Epithelial cell of esophagus (primary cell): ENCODE data around the gene TANK.

ENCODE experiments used
- DNase-seq: peaks from one replicate; pipeline ENCODE4 v3.0.0; 2010; ENCODE audit warnings: low read depth
- H3K4me3 ChIP-seq: 2 replicates; pipeline ENCODE4 v1.5.1; 2011; ENCODE audit warnings: mild to moderate bottlenecking, low read length, control low read depth
- TF ChIP-seq, protein P1 (sequence below): IDR thresholded peaks from 2 replicates; pipeline ENCODE4 v1.5.1; 2011; ENCODE audit warnings: low read depth, mild to moderate bottlenecking, low read length, control low read depth, inconsistent platforms; ENCODE audit not compliant: insufficient read depth; ENCODE audit errors: missing control alignments

The TANK gene

DNA sequence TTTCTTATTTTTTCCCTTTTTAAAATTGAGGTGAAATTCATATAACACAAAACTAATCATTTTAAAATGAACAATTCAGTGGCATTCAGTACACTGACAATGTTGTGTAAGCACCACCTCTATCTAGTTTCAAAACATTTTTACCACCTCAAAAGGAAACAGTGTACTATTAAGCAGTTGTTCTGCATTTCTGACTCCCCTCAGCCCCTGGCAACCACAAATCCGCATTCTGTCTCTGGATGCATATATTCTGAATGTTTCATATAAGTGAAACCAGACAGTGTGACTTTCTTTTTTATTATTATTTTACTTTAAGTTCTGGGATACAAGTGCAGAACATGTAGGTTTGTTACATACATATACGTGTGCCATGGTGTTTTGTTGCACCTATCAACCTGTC is 19.2 kb upstream of the TANK start:
- TF ChIP-seq, protein P1, sequence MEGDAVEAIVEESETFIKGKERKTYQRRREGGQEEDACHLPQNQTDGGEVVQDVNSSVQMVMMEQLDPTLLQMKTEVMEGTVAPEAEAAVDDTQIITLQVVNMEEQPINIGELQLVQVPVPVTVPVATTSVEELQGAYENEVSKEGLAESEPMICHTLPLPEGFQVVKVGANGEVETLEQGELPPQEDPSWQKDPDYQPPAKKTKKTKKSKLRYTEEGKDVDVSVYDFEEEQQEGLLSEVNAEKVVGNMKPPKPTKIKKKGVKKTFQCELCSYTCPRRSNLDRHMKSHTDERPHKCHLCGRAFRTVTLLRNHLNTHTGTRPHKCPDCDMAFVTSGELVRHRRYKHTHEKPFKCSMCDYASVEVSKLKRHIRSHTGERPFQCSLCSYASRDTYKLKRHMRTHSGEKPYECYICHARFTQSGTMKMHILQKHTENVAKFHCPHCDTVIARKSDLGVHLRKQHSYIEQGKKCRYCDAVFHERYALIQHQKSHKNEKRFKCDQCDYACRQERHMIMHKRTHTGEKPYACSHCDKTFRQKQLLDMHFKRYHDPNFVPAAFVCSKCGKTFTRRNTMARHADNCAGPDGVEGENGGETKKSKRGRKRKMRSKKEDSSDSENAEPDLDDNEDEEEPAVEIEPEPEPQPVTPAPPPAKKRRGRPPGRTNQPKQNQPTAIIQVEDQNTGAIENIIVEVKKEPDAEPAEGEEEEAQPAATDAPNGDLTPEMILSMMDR, result no peak
- DNase-seq, result no peak
- no peak overlapping the region for H3K4me3 ChIP-seq

DNA sequence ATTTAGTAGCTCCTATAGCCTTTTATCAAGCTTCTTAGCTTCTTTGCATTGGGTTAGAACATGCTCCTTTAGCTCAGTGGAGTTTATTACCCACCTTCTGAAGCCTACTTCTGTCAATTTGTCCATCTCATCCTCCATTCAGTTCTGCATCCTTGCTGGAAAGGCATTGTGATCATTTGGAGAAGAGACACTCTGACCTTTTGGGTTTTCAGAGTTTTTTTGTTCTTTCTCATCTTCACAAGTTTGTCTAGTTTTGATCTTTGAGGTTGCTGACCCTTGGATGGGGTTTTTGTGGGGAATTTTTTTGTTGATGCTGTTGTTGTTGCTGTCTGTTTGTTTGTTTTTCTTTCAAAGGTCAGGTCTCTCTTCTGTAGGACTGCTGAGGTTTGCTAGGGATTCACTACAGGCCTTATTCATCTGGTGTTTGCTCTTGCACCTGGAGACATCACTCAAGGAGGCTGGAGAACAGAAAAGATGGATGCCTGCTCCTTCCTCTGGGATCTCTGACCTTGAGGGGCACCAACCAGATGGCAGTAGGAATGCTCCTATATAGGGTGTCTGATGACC is 13.9 kb upstream of the TANK start:
- no peak overlapping the region for H3K4me3 ChIP-seq
- TF ChIP-seq, protein P1, result no peak
- no peak for DNase-seq

DNA sequence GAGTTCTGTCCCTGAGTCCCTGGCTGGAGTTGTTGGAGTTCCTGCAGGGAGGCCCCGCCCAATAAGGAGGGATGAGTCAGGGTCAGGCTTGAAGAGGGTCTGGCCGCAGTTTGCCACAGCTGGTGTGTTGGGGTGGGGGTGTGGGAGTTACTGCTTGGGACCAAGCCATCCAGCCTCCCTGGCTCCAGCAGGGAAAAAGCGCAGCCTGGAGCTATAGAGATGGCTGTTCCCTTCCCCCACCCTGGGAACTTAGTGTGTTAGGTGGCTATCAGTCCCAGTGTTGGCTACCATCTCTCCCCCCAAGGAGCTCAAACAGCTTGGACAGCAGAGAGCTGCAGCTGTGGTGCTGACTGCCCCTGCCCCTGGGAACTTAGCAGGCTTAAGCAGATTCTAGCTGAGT is 13.2 kb upstream of the TANK start:
- no peak for DNase-seq
- TF ChIP-seq, protein P1, result no peak
- H3K4me3 ChIP-seq, result no peak overlapping the region

DNA sequence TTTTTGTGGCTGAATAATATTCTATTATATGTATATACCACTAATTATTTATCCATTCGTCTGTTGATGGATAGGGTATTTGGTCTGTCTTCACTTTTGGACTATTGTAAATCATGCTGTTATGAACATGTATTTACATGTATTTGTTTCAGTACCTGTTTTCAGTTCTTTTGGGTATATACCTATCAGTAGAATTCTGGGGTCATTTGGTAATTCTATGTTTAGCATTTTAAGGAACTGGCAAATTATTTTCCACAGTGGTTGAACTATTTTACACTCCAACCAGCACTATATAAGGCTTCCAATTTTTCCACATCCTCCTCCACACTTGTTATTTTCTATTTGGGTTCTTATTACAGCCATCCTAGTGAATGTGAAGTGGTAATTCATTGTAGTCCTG is 12.4 kb upstream of the TANK start:
- no peak for DNase-seq

DNA sequence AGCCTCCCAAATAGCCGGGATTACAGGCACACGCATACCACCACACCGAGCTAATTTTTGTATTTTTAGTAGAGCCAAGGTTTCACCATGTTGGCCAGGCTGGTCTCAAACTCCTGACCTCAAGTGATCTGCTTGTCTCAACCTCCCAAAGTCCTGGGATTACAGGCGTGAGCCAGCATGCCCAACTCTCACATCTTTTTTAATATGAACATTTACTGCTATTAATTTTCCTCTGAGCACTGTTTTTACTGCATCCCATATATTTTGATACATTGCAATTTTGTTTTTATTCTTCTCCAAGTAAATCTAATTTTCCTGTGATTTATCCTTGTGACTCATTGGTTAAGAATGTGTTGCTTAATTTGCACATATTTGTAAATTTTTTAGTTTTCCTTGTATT is 9.5 kb upstream of the TANK start:
- no peak overlapping the region for H3K4me3 ChIP-seq
- TF ChIP-seq, protein P1, result no peak
- DNase-seq, result no peak

More for the DNA sequence above, 12.4 kb upstream of the TANK start:
- TF ChIP-seq, protein P1, result no peak
- H3K4me3 ChIP-seq, result no peak overlapping the region

DNA sequence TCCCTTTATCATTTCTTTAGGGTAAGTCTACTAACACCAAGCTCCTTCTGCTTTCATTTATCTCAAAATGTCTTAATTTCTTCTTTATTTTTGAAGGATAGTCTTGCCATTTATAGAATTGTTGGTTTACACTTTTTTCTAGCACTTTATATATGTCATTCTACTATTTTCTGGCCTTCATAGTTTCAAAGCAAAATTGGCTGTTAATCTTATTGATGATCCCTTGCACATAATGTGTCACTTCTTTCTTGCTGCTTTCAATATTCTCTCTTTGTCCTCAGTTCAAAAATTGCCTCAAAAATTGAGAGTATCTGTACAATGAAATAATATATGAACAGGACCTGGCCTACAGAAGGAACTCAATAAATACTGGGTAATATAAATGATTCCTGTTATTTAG is 7.9 kb upstream of the TANK start:
- DNase-seq, result no peak
- no peak overlapping the region for H3K4me3 ChIP-seq
- TF ChIP-seq, protein P1, result no peak

DNA sequence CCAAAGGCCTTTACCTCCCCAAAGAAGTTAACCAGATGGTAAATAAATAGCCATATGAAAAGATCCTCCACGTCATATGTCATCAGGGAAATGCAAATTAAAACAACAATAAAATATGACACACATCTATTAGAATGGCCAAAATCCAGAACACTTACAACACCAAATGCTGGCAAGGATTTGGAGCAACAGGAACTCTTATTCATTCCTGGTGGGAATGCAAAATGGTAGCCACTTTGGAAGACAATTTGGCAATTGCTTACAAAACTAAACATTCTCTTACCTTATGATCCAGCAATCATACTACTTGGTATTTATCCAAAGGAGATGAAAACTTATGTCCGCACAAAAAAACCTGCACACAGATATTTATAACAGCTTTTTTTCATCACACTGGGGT is 1.3 kb upstream of the TANK start:
- TF ChIP-seq, protein P1, result no peak
- no peak overlapping the region for H3K4me3 ChIP-seq
- DNase-seq, result no peak
